GM19035 (cell line): Measurements from ENCODE around the gene ING2.
"Not testable (repeated sequence)": the region's sequence is repeated elsewhere in the genome, so short reads cannot be mapped to it uniquely, and the experiment has no call there.

Experiments used
- ATAC-seq: cut with Tn5 transposase; IDR thresholded peaks from one replicate; pipeline ENCODE4 v1.9.1; 2021; ENCODE audit not compliant: unreplicated experiment

Gene ING2

DNA sequence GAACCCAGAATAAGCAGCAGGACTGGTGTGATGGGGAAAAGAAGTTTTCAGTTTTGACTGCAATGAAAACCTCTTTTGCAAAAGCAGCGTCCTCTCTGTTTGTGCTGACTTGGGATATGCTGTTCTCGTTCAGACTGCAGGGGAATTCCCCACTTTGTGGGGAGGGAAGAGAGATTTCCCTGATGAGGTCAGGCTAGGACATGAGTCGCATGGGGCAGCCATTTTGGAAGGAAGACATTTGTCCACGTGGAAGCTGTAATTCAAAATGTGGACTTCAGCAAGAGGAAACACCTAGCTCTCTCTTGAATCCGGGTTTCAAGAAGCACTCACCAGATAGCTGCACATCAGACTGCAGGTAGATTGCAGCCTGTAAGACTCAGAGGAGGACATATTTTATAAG, 39.3 kb downstream of the ING2 start:
- no peak for ATAC-seq

DNA sequence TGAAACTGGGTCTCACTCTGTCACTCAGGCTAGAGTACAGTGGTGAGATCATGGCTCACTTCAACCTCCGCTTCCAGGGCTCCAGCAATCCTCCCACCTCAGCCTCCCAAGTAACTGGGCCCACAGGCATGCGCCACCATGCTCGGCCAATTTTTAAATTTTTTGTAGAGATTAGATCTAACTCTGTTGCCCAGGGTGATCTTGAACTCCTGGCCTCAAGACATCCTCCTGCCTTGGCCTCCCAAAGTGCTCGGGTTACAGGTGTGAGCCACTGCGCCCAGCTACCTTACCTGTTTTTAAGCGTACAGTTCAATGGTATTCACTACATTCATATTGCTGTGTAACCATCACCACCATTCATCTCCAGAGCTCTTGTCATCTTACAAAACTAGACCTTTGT, 41.5 kb downstream of the ING2 start:
- ATAC-seq: no peak

DNA sequence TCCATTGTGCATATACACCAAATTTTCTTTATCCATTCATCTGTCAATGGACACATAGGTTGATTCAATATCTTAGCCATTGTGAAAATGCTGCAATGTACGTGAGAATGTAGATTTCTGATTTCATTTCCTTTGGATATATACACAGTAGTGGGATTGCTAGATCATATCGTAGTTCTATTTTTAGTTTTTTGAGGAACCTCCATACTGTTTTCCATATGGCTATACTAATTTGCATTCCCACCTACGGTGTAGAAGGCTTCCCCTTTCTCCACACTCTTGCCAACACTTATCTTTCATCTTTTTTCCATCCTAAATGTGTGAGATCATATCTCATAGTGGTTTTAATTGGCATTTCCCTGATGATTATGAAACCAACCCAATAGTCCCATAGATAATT, 43.4 kb downstream of the ING2 start:
- no peak for ATAC-seq

DNA sequence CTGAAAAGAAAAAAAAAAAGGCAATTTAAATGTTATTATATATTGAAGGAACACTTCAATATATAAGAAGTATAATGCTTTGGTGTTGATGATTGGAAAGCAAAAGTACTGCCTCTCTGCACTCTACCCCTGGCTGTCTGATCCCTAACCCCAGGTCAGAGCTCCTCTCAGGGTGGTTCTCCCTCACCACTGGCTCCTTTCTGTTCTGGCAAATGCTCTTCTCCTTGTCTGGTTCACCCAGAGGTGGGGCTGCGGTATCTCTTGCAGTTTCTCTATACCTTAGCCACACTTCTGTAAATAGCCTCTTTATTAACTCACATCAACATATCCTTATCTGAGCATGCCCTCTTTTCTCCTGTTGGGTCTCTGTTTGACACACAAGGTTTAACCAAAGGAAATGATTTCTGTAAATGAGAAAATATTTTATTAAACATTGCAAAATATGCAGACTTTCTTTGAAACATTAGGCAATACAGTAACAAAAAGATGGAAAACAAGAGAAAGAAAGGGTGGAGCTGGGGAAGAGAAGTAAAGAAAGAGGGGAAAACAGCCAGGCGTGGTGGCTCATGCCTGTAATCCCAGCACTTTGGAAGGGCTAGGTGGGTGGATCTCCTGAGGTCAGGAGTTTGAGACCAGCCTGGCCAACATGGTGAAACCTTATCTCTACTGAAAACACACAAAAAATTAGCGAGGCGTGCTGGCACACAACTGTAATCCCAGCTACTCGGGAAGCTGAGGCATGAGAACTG, 45.7 kb downstream of the ING2 start:
- no peak for ATAC-seq

DNA sequence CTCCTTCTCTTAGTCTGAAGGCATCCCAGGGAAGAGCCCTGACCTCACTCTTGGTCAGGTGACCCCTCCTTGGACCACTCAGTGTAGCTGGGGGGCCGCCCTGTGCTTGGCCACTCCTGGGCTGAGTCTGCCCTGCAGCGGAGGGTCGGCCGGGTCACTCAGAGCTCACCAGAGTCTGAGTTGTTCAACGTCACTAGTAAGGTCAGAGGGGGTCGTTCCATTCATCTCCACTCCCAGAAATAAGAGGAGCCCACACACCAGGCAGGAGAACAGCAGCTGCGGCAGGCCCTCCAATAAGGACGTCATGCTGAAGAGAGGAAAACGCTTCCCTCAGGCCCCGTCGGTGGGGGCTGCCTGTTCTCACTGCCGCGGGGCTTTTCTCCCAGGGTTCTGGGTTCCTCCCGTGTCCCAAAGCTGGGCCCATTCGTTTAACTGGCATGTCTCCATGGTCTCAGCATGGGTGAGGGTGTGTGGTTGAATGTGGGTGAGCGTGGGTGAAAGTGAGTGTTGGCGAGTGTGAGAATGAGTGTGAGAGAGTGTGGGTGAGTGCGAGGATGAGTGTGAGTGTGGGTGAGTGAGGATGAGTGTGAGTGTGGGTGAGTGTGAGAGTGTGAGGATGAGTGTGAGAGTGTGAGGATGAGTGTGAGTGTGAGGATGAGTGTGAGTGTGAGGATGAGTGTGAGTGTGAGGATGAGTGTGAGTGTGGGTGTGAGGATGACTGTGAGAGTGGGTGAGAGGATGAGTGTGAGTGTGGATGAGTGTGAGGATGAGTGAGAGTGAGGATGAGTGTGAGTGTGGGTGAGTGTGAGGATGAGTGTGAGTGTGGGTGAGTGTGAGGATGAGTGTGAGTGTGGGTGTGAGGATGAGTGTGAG, 47.7 kb downstream of the ING2 start:
- ATAC-seq: no peak

DNA sequence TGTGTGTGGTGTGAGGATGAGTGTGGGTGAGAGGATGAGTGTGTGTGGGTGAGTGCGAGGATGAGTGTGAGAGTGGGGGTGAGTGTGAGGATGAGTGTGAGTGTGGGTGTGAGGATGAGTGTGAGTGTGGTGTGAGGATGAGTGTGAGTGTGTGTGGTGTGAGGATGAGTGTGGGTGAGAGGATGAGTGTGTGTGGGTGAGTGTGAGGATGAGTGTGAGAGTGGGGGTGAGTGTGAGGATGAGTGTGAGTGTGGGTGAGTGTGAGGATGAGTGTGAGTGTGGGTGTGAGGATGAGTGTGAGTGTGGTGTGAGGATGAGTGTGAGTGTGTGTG, 48.3 kb downstream of the ING2 start:
- not testable (repeated sequence) for ATAC-seq

DNA sequence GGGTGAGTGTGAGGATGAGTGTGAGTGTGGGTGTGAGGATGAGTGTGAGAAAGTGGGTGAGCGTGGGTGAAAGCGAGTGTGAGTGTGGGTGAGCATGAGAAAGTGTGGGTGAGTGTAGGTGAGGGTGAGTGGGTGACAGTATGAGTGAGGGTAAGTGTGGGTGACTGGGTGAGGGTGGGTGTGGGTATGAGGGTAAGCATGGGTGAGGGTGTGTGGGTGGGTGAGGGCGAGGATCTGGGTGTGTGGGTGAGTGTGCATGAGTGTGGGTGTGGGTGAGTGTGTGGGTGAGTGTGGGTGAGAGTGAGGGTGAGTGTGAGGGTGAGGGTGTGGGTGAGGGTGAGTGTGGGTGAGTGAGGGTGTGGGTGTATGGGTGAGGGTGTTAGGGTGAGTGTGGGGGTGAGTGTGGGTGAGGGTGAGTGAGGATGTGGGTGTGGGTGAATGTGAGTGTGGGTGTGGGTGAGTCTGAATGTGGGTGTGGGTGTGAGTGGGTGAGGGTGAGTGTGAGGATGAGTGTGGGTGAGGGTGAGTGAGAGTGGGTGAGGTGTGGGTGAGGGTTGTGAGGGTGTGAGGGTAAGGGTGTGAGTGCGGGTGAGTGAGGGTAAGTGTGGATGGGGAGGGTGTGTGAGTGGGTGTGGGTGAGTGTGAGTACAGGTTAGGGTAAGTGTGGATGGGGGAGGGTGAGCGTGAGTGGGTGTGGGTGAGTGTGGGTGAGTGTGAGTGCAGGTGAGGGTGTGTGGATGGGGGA, 48.9 kb downstream of the ING2 start:
- no peak for ATAC-seq

DNA sequence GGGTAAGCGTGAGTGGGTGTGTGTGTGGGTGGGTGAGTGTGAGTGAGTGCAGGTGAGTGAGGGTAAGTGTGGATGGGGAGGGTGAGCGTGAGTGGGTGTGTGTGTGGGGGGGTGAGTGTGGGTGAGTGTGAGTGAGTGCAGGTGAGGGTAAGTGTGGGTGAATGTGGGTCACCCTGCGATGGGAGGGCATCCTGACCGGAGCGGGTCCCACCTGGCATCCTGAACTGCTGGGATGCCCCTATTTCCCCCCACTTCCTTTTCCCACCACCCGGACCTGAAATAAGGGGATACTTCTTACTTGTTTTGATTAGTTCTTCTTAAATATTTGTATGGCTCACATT, 49.5 kb downstream of the ING2 start:
- ATAC-seq: no peak

DNA sequence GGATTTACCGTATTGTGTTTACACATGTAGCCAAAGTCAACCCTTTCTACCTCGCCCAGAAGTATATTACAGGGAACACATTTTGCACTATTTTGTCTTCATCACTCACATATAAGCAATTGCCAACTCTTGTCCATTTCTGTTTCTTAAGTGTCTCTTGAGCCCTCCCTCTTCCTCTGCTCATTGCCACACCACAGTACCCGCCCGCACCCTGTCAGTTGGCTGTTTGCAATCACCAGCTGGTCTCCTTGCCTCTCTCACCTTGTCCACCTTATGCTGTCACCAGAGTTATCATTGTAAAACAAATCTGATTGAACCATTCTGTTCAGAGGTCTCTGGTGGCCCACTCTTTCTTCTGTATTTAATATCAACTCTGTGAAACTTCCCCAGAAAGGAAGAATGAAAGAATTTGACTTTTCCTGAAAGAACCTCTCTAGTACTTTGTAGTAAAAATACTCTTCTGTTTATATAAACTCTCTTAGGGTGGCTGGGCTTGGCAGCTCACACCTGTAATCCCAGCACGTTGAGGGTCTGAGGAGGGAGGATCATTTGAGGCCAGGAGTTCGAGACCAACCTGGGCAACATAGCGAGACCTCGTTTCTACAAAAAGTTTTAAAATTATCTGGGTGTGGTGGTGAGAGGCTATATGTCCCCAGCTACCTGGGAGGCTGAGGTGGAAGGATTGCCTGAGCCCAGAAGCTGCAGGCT, 50.2 kb downstream of the ING2 start:
- ATAC-seq: no peak

DNA sequence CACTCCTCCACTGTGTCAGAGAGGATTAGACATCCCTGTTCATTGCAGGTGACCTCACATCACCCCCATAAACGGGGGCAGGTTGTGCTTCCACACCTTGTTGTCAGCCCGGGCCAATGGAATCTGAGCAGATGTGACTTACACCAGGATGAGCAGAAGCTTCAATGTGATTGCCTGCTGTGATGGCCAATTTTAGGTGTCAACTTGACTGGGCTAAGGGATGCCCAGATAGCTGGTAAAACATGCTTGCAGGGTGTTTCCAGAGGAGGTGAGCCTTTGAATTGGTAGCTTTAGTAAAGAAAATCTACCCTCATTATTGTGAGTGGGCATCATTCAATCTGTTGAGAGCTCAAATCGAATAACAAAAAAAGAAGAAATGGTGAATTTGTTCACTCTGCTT, 52.1 kb downstream of the ING2 start:
- no peak for ATAC-seq

DNA sequence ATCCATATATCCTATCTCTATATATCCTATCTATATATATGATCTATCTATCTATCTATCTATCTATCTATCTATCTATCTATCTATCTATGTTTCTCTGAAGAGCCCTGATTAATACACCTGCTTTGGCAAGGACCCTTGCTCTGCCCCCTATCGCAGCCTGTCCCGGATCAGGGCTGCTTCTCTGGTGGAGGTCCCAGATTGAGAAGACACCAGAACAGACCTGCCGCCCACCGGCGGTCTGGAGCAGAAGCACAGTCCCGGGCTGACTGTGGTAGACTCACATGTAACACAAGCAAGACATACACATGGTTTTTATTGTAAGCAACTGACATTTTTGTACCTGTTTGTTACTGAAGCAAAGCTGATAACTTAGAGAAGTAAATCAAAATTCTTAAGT, 52.8 kb downstream of the ING2 start:
- no peak for ATAC-seq

DNA sequence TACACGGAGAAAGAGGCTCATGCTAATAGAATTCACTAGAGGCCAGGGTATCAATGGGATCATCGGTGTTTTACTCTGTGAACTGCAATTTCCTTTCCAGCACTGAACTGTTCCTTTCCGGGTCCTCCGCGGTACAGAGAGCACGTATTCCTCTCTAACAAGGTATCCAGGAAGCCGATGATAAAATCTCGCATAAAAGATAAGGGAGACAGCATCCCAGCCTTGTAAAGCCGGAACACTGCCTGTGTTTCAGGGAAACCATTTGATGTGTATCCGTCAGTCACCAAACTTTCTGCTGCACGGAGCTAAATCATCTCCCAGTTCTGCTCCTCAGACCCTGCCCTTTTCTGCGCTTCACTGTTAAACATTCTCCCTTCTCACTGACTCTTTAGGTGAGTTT, 54.0 kb downstream of the ING2 start:
- ATAC-seq: no peak

DNA sequence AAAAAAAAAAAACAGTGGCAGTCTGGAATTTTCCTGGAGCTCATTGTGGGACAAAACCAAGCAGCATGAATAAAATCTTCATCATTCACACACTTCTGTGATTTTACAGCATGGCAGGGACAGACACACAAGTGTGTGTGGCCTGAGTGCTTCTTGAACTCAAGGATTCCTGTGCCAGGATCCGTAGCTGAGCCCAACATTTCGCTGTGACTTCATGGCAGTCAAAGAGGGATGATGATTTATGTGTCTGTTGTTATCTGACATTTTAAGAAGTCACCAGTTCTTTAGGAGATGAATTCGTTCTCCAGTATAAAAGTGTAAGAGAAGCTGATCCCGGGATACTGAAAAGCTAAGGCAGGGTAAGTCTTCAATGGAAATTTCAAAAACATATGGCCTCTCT, 57.0 kb downstream of the ING2 start:
- ATAC-seq: no peak
